ENCODE measurements around the gene COG2. TPM values are rescaled to one million over a fixed set of nuclear protein-coding genes. Genes with fewer than 3 reads are reported as not detected.
"Not testable (repeated sequence)": the region's sequence is repeated elsewhere in the genome, so short reads cannot be mapped to it uniquely, and the experiment has no call there.

The COG2 gene
- total RNA-seq, 1 experiment from 2014 or later, result 32.6 TPM

DNA sequence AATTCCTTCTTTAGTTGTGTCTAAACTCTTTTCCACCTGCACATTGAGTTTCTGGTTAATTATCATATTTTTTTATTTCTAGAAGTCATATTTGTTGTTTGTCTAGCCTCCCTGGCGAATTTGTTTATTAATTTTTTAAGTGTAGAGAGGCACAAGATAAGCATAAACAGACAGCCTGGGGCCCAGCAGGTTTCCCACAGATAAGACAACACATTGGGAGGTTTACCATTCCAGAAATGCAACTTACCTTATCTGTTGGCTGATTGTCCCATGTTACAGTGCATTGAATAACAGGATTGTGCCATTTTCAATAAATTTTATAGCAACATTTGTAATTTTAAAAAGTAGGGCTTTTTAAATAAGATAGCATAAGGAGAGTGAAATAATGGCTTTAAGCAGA lies 34.9 kb downstream of the COG2 start:
- DNase-seq (ENCODE audit: low spot score), result no peak

DNA sequence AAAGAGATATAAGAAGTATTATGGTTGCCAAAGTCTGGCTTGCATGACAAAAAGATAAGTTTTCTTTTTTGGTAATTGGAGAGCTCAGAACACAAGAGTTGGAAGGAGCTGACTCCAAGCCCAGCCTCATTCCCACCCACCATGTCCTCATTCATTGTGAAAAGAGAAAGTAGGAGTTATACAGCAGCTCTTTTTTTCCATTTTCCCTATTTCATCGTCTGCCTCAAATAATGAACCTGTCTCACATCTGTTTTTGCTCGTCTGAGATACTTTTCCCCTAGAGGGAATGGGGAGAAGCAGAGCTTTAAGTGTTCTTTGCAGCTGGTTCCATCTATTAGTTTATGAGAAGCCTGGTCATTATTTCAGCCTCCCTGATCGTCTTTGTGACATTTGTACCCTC lies 36.9 kb downstream of the COG2 start:
- no peak for DNase-seq (ENCODE audit: low spot score)

DNA sequence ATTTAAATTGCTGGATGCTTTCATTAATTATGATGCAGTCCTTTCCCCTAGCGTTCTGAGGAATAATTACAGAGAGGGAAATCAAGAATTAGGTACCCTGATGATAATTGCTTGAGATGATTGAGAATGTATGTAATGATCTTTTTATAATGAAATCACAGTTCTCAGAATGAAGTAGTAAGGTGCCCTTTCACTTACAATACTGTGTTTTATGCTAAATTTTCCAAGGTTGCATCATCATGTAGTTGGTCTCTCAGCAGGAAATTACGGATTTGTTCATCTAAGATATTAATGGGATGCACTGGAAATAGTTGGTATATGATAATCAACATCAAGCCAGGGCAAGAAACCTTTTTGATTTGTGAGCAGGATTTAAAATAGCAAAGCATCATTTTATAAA lies 37.5 kb downstream of the COG2 start:
- DNase-seq (ENCODE audit: low spot score), result no peak

DNA sequence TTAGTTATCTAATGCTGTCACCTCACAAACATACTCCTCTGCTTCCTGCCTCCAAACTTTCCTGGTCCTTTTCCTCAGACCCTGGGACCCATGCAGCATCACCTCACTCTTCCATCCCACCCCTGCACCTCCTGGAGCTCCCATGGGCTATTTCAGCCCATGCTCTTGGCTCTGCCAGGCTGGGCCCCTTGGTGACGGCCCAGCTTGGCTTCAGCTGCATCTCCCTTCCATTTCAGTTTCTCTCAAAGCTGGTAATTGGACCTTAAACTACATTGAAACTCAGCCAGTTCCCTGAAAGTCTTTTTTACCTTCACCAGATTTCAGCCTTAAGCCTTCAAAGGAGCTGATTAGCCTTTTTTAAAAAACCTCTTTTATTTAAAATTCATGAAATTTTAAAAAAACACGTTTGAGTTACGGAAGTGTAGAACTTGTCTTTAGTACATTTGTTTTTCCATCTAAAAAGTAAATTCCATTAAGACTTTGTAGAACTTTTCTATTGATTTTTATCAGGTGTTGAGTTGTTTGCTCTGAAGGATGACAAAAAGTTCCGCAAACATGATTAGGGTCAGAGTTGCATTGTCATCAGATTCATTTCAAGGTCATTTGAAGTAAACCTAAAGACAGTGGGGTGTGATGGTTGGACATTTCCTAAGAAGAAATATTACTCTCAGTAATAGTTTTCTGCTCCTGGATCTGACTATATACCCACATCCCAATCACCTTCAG lies 38.2 kb downstream of the COG2 start:
- no peak for DNase-seq (ENCODE audit: low spot score)

DNA sequence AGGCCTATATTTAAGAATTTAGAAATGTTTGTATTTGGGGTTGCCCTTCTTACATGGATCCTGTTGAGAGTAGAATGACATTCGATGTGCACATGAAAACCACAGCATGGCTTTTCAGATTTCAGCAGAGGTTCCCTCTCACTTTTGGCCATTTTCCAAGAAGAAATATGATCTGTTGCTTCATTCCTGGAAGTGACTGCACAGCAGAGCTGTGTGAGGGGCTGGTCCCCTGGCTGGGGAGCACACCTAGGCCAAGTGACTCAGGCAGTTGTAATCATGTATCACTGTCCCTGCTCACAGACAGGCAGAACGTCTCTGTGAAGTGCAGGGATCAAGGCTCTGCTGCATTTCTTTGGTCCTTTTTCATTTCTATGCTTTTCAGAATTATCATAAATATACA lies 39.3 kb downstream of the COG2 start:
- peak; percentile 76 for DNase-seq (ENCODE audit: low spot score)

DNA sequence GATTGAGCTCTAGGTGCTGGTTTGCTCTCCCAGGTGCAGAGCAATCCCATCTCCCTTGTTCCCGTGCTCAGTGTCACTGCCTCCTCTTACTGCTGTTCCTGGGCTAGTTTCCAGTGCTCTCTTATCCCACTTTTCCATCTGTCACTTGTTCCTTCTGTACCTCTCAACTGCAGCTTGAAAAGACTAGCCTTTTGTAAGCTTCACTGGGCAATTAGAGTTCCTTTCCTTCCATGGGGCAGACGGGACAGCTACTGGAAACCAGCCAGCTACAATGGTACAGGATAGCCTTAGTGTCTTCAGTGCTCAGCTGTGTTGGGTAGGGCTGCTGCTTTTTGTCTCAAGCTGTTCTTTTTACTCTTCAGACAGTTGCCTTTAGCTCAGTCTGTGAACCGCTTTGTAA lies 40.0 kb downstream of the COG2 start:
- DNase-seq (ENCODE audit: low spot score), result no peak

DNA sequence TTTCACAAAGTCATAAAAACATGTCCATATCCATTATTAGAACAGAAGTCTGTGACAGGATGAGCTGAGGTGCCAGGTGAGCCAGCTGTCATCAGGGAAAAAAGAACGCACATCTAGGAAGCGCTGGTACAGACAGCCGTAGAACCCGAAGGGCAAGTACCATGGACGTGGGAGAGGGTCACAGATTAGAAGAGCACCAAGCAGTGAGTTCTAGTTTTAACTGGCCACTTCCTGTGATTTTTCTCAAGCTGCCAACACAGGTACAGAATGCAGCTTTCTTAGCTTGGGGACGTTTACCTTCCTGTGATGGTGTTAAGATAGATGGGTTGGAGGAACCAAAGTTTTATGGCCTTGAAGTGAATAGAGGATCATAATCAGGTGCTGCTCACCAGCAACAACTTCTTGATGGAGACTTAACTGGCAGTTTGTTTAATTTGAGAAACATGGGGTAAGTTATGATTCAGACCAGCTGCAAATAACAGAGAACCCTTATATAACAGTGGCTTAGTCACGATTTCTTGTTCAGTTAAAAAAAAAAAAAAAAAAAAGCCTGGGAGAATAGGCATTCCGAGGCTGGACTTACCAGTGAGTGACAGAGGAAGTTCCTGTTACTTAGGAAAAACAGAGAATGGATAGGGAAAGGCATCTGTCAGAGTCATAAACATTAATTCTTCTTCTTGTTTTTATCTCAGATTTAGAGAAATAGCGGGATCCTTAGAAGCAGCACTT lies 40.8 kb downstream of the COG2 start:
- DNase-seq (ENCODE audit: low spot score), result no peak

DNA sequence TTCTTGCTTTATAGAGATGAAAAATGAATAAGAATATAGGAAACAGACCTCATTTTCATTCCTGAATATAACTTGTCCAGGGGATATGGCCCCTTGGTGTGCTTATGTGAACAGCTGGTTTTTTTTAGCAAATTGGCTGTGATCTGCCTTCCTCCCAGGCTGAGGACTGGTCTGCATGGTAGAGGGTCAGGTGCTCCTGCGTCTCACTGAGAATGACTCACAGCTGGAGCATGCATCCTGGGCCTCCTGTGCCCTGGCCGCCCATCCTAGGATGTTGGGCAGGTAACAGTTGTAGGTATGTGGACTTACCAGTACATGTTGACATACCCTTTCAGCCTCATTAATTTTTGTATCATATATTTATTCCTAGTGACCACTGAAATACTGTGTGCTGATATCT lies 41.9 kb downstream of the COG2 start:
- no peak for DNase-seq (ENCODE audit: low spot score)

DNA sequence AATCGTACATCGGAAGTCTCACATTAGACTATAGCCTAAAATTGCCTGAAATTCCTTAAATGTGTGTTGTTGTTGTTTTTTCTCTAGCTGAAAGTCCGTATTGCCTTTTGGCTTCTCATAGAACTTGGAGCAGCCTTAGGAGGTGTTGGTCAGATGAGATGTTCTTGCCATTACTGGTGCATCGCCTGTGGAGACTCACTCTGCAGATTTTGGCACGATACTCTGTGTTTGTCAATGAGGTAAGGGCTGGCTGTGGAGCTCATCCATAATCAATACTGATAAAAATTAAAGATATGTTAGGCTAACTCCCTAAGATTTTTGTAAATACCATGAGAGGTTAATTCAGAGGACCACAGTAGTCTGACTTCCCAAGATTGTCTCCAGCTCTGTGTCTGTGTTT lies 42.7 kb downstream of the COG2 start:
- DNase-seq (ENCODE audit: low spot score), result no peak

DNA sequence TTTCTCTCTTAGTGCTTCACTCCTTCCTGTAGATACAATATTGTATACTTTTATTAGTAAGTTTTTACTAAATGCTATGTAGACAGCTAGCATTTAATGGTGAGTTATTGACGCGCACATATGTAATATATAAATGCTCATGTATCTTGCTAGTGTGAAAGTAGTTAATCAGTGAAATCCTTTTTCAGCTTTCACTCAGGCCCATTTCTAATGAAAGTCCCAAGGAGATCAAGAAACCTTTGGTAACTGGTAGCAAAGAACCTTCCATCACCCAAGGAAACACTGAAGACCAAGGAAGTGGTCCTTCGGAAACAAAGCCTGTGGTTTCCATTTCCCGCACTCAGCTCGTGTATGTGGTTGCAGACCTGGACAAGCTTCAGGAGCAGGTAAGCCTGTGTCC lies 44.5 kb downstream of the COG2 start:
- DNase-seq (ENCODE audit: low spot score), result no peak

DNA sequence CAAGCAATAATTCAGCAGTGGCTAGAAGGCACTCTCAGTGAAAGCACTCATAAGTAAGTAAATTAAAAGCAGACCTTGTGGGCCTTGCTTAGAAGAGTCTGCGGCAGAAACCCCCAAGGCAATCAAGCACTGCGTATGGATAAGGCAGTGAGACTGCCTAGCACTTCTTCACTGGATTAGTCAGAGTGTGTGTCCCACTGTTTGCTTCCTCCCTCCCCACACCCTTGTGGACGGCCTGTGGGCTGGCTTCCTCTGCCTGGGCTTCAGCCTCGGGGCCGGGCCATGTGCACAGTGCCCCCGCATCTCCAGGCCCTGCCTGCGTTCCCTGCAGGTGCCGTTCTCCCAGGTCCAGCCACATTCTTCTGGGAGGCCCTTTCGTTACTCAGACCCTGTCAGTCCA lies 47.8 kb downstream of the COG2 start:
- no peak for DNase-seq (ENCODE audit: low spot score)

DNA sequence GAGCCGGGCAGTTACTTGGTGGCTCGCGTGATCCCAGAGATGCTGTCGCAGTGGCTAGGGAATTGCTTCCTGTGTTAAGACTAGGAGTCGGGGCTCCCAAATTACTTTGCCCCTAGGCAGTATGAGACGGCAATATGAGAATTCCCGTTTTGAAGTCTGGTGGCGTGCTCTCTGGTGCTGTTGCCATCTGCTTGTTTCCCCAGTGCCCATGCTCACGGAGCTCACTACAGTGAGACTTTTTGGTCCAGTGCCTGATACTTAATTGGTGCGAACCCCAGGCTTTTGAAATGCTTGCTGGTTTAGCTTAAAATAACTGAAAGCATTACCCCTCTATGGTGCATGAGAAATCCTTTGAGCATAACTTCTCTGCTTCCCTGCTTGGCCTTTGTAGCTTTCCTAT lies 49.3 kb downstream of the COG2 start:
- DNase-seq (ENCODE audit: low spot score), result no peak

DNA sequence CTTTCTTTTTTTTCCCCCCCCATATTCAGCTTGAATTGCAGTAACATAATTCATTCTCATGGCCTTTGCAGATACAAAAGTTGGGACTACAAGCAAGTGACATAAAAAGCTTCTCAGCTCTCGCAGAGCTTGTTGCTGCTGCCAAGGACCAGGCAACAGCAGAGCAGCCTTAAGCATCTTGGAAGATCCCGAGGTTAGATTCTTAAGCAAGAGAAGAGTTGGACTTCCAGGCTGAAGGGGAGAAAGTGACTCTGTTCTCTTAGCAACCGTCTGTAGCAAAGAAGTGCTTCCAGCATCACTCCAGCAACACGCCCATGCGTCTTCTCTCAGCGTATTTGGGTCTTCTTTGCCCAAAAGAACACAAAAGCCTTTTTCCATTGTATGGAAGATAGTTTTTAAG lies 50.9 kb downstream of the COG2 start:
- no peak for DNase-seq (ENCODE audit: low spot score)

DNA sequence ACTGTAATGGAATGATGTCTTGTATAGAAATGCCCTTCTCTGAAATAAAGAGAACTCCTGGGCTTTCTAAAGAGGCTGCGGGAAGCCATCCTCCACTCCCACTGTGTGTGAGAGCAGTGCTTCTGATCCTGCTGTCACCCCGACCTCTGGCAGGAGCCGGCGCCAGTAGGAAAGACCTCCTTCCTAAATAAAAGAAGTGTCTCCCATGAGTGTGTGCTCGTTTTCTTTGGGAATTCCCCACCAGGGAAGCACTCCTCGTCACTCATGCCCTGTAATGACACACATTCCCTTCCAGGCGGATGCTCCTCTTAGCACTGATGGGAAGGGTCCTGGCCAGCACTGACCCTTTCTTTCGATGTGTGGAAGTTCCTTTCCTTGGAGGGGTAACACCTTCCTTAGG lies 51.5 kb downstream of the COG2 start:
- DNase-seq (ENCODE audit: low spot score), result no peak

DNA sequence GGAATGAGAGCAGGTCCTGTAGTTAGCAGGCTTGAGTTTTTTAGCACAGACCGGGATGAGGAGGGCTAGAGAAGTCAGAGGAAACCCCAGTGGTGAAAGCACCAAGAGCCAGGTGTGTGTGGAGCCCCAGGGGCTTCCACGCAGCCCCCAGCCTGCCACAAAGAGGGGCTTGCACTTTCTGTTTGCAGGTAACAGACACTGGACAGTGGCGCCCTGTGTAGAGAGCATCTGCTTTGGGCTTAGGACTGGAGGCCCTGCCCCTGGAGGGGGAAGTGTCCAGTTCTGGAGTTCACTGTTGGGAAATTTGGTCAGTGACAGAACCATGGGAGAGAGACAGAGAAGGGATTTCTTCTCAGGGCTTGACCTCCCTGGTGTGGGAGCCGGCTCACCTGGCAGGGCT lies 52.2 kb downstream of the COG2 start:
- DNase-seq (ENCODE audit: low spot score), result no peak

DNA sequence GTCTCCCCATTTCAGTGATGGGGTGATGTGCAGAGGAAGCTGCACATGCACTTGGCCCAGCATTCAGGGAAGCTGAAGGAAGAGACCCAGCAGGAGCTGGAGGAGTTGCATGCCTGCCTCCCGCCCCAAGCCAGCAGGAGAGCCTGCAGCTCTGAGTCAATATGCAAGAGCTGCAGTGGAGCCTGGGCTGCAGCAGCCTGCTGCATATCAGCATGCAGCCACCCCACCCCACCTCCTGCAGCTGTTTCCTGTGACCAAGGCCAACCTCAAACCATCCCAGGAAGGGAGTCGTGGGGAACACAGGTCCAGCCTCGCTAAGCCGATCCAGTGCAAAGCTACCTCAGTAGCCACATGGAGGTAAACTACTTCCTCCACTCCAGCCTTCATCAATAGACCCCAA lies 52.7 kb downstream of the COG2 start:
- DNase-seq (ENCODE audit: low spot score), result no peak

DNA sequence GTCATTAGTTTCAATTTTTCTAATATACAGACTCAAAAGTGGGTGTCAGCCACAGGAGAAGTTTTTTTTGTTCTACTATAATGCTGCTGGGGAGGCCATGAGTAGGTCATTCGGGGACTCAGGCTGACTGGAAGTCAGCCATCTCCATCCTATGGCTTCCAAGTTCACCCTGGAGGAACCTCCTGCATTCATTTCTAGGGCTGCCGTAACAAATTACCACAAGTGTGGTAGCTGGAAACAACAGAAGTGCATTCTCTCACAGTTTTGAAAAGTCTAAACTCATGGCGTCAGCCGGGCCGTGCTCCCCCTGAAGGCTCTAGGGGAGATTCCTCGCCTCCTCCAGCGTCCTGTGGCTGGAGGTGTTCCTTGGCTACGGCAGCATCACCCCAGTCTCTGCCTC lies 53.9 kb downstream of the COG2 start:
- no peak for DNase-seq (ENCODE audit: low spot score)

DNA sequence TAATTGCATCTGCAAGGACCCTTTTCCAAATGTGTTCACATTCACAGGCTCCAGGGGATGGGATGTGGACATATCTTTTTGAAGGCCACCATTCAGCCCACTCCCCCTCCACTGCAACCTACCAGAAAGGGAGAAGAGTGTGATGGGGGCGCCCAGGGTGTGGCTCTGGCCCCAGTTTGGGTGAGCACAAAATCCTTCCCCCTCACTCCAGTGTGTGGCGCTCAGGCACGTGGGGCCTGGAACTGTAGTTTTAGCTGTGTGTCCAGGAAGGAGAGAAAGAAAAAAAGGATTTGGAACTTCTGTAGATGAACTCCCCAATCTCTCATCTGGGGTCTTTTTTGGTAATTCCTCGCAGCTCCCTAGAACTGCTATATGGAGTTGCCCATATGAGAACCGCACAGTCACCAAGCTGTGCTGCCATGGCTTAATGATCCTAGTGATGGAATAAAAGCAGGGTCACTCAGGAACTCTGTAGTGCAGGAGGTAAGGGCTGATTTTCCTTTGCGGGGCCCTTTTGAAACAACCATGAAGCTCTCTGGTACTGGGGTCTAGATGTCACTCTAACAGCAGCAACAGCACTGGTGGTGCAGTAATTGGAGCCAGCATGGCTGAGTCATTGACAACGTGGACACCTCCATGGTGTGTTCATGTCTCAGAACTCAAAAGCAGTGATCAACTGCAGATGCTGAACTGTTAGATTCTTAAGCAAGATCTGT lies 54.6 kb downstream of the COG2 start:
- no peak for DNase-seq (ENCODE audit: low spot score)

DNA sequence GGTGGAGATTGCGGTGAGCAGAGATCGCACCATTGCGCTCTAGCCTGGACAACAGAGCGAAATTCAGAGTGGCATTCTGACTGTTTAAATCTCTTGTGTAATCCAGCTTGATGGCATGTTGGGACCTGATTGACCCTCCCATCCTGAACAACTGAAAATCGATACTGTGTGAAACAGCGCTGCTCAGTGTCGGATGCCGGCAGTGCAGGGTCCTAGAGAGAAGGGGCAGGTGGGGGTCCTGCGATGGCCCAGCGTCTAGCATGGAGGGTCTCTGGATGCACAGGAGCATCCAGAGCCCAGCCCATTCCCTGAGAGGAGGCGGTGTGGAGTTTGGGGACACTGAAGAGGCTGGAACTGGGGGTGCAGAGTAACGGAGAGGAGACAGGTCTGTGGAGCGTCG lies 55.8 kb downstream of the COG2 start:
- DNase-seq (ENCODE audit: low spot score), result no peak

DNA sequence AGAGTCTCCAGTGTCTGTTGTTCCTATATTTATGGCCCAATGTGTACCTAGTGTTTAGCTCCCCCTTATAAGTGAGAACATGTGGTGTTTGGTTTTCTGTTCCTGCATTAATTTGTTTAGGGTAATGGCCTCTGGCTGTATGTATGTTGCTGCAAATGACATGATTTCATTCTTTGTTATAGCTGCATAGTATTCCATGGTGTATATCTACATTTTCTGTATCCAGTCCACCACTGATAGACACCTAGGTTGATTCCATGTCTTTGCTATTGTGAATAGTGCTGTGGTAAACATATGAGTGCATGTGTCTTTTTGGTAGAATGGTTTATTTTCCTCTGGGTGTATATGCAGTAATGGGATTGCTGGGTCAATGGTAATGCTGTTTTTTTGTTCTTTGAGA lies 56.7 kb downstream of the COG2 start:
- not testable (repeated sequence) for DNase-seq (ENCODE audit: low spot score)

DNA sequence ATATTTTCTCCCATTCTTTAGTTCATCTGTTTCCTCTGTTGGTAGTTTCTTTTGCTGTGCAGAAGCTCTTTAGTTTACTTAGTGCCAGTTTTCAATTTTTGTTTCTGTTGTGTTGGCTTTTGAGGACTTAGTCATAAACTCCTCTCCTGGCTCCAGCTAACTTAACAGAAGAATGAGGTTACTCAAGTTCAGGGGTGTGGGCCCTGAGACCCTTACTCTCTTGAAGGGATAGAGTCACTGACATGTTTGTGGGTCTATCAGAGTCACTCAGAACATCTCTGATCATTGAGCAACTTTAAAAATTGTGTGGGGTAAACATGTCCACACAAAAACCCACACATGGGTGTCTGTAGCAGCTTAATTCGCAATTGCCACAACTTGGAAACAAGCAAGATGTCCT lies 57.4 kb downstream of the COG2 start:
- DNase-seq (ENCODE audit: low spot score), result no peak

DNA sequence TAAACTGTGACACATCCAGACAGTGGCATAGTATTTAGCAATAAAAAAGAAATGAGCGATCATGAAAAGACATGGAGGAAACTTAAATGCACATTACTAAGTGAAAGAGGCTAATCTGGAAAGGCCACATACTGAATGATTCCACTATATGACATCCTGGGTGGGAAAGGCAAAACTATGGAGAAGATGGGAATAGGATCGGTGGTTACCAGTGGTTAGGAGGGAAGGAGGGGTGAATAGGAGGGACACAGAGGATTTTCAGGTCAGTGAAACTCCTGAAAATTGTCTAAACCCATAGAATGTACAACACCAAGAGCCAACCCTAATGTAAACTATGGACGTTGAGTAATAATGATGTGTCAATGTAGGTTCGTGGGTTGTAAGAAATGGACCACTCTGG lies 57.9 kb downstream of the COG2 start:
- DNase-seq (ENCODE audit: low spot score), result no peak

DNA sequence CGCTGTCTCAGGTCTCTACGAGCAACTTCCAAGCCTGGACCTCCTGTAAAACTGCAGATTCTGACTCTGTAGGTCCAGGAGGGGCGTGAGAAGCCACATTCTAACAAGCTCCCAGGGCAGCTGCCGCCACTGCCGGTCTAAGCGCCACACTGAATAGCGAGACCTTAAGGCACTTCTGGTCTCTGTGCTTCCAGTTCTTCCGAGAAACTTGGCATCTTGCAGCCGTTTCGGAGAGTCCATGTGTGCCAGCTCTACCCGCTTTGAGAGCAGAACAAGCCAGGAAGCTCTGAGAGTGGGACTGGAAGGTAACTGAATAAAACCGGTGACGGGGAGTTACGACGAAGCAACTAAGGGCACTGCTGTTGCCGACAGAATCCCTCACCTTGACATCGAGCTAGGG lies 59.2 kb downstream of the COG2 start:
- no peak for DNase-seq (ENCODE audit: low spot score)
